HG03439 (cell line): ENCODE measurements around the gene CRTC1.
A peak's percentile ranks its signal among the peaks of the same experiment; 100 is the strongest.

Source experiments
- ATAC-seq: cut with Tn5 transposase; IDR thresholded peaks from one replicate; pipeline ENCODE4 v1.9.1; 2021; ENCODE audit warnings: mild to moderate bottlenecking, moderate library complexity; ENCODE audit not compliant: unreplicated experiment

The CRTC1 gene

GRCh38 chr19:18683109-18683957, at the start of gene CRTC1:
Gene CRTC1, plus strand, starts transcription at chr19:18683680. Its CDS starts 23 bp downstream, at chr19:18683703.
- ATAC-seq: peak; percentile 76

- no peak for ATAC-seq
Observed at GRCh38 chr19:18634612-18635297, 48.7 kb upstream of the CRTC1 start.

- ATAC-seq: no peak
Observed at GRCh38 chr19:18635831-18636182, 47.7 kb upstream of the CRTC1 start.

- ATAC-seq: peak; percentile 80
Observed at GRCh38 chr19:18636183-18636968, 47.1 kb upstream of the CRTC1 start.

- no peak for ATAC-seq
Observed at GRCh38 chr19:18636969-18637629, 46.4 kb upstream of the CRTC1 start, which contains the start of gene KLHL26. Gene KLHL26, plus strand, starts transcription at chr19:18637028. Its CDS starts 27 bp downstream, at chr19:18637055.

- ATAC-seq: no peak
Observed at GRCh38 chr19:18637673-18638630, 45.5 kb upstream of the CRTC1 start.

- no peak for ATAC-seq
Observed at GRCh38 chr19:18639706-18640243, 43.7 kb upstream of the CRTC1 start.

- no peak for ATAC-seq
Observed at GRCh38 chr19:18644196-18645034, 39.1 kb upstream of the CRTC1 start.

GRCh38 chr19:18645035-18645511, 38.4 kb upstream of the CRTC1 start:
- ATAC-seq: no peak

- ATAC-seq: no peak
Observed at GRCh38 chr19:18646535-18647370, 36.7 kb upstream of the CRTC1 start.

- no peak for ATAC-seq
Observed at GRCh38 chr19:18647371-18647767, 36.1 kb upstream of the CRTC1 start.

- no peak for ATAC-seq
Observed at GRCh38 chr19:18647807-18648206, 35.7 kb upstream of the CRTC1 start.

- no peak for ATAC-seq
Observed at GRCh38 chr19:18648973-18649315, 34.5 kb upstream of the CRTC1 start.

GRCh38 chr19:18649371-18650020, 34.0 kb upstream of the CRTC1 start:
- no peak for ATAC-seq

- no peak for ATAC-seq
Observed at GRCh38 chr19:18650021-18650390, 33.5 kb upstream of the CRTC1 start.

GRCh38 chr19:18650468-18651041, 32.9 kb upstream of the CRTC1 start:
- no peak for ATAC-seq

GRCh38 chr19:18651300-18651699, 32.2 kb upstream of the CRTC1 start:
- ATAC-seq: no peak
